Measurements from ENCODE around the gene SPATA31C1.
"Not testable (repeated sequence)": the region's sequence is repeated elsewhere in the genome, so short reads cannot be mapped to it uniquely, and the experiment has no call there.

SPATA31C1 gene

GRCh38 chr9:87917662-87918061 lies at the start of gene SPATA31C1:
TSS of gene SPATA31C1 (plus strand) at chr9:87917962.
- DNase-seq, result not testable (repeated sequence)

GRCh38 chr9:87868175-87868574 lies 49.6 kb upstream of the SPATA31C1 start:
- no peak for DNase-seq

- DNase-seq, result no peak
These were observed 49.1 kb upstream of the SPATA31C1 start for GRCh38 chr9:87868635-87869034.

- DNase-seq, result no peak
These were observed 48.7 kb upstream of the SPATA31C1 start for GRCh38 chr9:87869082-87869481.

GRCh38 chr9:87871425-87872078 lies 46.2 kb upstream of the SPATA31C1 start:
- DNase-seq, result no peak

GRCh38 chr9:87872079-87872624 lies 45.6 kb upstream of the SPATA31C1 start:
- peak; percentile 16 for DNase-seq

- DNase-seq, result no peak
These were observed 44.0 kb upstream of the SPATA31C1 start for GRCh38 chr9:87873607-87874303.

GRCh38 chr9:87874304-87874623 lies 43.5 kb upstream of the SPATA31C1 start:
- DNase-seq, result no peak

GRCh38 chr9:87875060-87875459 lies 42.7 kb upstream of the SPATA31C1 start:
- no peak for DNase-seq

- DNase-seq, result no peak
These were observed 41.8 kb upstream of the SPATA31C1 start for GRCh38 chr9:87875831-87876545.

- DNase-seq, result no peak
These were observed 41.1 kb upstream of the SPATA31C1 start for GRCh38 chr9:87876708-87877107.

GRCh38 chr9:87878989-87879511 lies 38.7 kb upstream of the SPATA31C1 start:
- DNase-seq, result no peak

GRCh38 chr9:87880116-87880515 lies 37.6 kb upstream of the SPATA31C1 start:
- no peak for DNase-seq

GRCh38 chr9:87880683-87881082 lies 37.1 kb upstream of the SPATA31C1 start:
- no peak for DNase-seq

- DNase-seq, result no peak
These were observed 35.1 kb upstream of the SPATA31C1 start, which contains the start of gene SPATA31E1 for GRCh38 chr9:87882627-87883026. TSS of gene SPATA31E1 (plus strand) at chr9:87882877. CDS start at chr9:87882892, 15 bp downstream.

GRCh38 chr9:87883274-87883673 lies 34.5 kb upstream of the SPATA31C1 start:
- no peak for DNase-seq

GRCh38 chr9:87883990-87884389 lies 33.8 kb upstream of the SPATA31C1 start:
- DNase-seq, result no peak

- no peak for DNase-seq
These were observed 32.9 kb upstream of the SPATA31C1 start for GRCh38 chr9:87884578-87885459.

- no peak for DNase-seq
These were observed 32.1 kb upstream of the SPATA31C1 start for GRCh38 chr9:87885484-87886189.

GRCh38 chr9:87886210-87886932 lies 31.4 kb upstream of the SPATA31C1 start:
- no peak for DNase-seq

GRCh38 chr9:87886933-87887505 lies 30.7 kb upstream of the SPATA31C1 start:
- no peak for DNase-seq

Data from NCI-H1694 (cell line).